Activated T-cell treated with anti-CD3 and anti-CD28 coated beads, Interleukin-2, amount 50 U/mL, for 72 hours (primary cell): ENCODE data around the gene ARHGEF17. TPM values are rescaled to one million over a fixed set of nuclear protein-coding genes. Genes with fewer than 3 reads are reported as not detected.
A peak's percentile ranks its signal among the peaks of the same experiment; 100 is the strongest.

Experiments used
- ATAC-seq, 2 donors: fragments of 150-1000 bp; cut with Tn5 transposase; replicated peaks in 1 of 2; 2 replicates each; pipeline ENCODE4 v1.10.0; 2021; ENCODE audit warnings: moderate library complexity in 2 of 2, mild to moderate bottlenecking in 1 of 2
- DNase-seq, 2 donors: peaks; one replicate each; pipeline ENCODE4 v3.0.0; 2021 to 2022; ENCODE audit warnings: mixed read lengths in 1 of 2
- H3K27ac Mint-ChIP-seq: one replicate; pipeline ENCODE4 v1.8.0; 2022; ENCODE audit warnings: mild to moderate bottlenecking, moderate library complexity, mixed read lengths
- H3K27me3 Mint-ChIP-seq: one replicate; pipeline ENCODE4 v1.8.0; 2022; ENCODE audit warnings: low read depth, mixed read lengths
- H3K36me3 Mint-ChIP-seq, 2 donors: one replicate each; pipeline ENCODE4 v1.8.0; 2022; ENCODE audit warnings: mixed read lengths in 2 of 2, mild to moderate bottlenecking in 1 of 2; ENCODE audit not compliant: insufficient read depth in 2 of 2
- H3K4me1 Mint-ChIP-seq: one replicate; pipeline ENCODE4 v1.8.0; 2022; ENCODE audit warnings: low read depth, mixed read lengths
- H3K4me3 Mint-ChIP-seq, 2 donors: one replicate each; pipeline ENCODE4 v1.8.0; 2022; ENCODE audit warnings: mild to moderate bottlenecking in 2 of 2, mixed read lengths in 2 of 2, moderate library complexity in 2 of 2
- H3K9me3 Mint-ChIP-seq, 2 donors: one replicate each; pipeline ENCODE4 v1.8.0; 2022; ENCODE audit warnings: mixed read lengths in 2 of 2
- total RNA-seq, 2 donors: library from RNA; stranded (reverse); gene quantifications; one replicate each; pipeline ENCODE4 v1.2.3, GENCODE V29; 2022

ARHGEF17 gene
- total RNA-seq, 2 donors from 2014 or later, result 0.05 to 0.07 TPM

DNA sequence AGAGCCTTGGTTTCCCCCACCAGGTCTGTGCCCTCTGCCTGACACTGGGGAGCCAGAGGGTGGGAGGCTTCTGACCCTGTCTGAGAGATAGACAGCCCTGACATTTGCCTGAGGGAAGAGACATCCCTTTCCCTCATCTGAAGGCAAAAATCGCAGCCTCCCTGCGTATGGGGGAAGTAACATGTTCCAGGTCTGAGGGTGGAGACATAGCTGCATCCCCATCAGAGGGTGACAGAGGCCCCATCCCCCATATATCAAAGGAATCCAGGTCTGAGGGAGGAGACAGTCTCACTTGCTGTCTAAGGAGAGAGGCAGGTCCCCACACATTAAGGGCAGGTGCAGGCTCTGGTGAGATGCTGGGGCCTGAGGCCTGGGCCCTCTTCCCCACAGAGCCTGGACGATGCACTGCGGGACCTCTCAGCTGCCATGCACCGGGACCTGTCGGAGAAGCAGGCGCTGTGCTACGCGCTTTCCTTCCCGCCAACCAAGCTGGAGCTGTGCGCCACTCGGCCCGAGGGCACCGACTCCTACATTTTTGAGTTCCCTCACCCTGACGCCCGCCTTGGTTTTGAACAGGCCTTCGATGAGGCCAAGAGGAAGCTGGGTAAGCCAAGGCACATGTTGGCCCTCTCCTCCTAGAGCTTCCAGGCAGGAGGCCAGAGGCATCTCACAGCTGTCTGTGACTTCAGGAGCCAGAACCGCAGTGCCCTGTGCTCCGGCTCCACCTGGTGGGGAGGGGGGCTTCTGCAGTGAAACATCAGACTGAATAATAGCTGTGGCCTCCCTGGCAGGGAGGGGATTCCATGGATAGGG, 52.1 kb downstream of the ARHGEF17 start:
- no peaks in the 10 kb centered on the region for H3K27me3 Mint-ChIP-seq
- H3K4me3 Mint-ChIP-seq, result no peak overlapping the region
- DNase-seq (peak; percentile 37 to 39), ATAC-seq (peak in 1 of 2 donors; percentile 55)
- H3K9me3 Mint-ChIP-seq, result no peaks in the 10 kb centered on the region
- no peaks in the 10 kb centered on the region for H3K4me1 Mint-ChIP-seq
- no peaks in the 10 kb centered on the region for H3K36me3 Mint-ChIP-seq
- H3K27ac Mint-ChIP-seq, result no peak overlapping the region

DNA sequence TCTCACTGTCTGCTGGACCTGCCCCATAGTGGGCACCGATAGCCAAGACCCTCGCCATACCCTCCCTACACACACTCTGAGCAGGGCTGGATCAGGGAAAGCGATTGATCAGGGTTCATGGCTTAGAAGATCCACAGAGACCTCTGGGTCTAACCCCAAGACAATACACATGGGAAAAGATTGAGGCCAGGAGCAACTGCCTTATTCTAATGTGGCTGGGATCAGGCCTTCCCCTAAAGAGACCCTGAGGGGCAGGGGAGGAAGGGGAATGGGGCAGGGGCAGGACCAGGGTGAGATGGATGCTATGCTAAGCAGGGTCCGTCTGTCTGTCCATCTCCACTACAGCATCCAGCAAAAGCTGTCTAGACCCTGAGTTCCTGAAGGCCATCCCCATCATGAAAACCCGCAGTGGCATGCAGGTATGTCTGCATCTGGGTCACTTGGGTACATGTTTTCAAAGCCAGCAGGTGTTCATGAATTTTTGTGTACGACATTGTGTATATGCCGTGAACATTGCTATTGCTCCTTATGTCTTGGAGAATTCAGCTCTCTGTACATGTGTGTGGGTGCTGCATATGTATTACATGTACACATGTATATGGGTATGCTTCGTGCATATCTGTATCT, 52.8 kb downstream of the ARHGEF17 start:
- ATAC-seq (no peak), DNase-seq (no peak)
- H3K27me3 Mint-ChIP-seq, result no peaks in the 10 kb centered on the region
- no peaks in the 10 kb centered on the region for H3K9me3 Mint-ChIP-seq
- peaks cover 2% of the 10 kb centered on the region for H3K4me1 Mint-ChIP-seq
- H3K36me3 Mint-ChIP-seq, result no peaks in the 10 kb centered on the region
- H3K27ac Mint-ChIP-seq, result no peak overlapping the region
- no peak overlapping the region for H3K4me3 Mint-ChIP-seq

DNA sequence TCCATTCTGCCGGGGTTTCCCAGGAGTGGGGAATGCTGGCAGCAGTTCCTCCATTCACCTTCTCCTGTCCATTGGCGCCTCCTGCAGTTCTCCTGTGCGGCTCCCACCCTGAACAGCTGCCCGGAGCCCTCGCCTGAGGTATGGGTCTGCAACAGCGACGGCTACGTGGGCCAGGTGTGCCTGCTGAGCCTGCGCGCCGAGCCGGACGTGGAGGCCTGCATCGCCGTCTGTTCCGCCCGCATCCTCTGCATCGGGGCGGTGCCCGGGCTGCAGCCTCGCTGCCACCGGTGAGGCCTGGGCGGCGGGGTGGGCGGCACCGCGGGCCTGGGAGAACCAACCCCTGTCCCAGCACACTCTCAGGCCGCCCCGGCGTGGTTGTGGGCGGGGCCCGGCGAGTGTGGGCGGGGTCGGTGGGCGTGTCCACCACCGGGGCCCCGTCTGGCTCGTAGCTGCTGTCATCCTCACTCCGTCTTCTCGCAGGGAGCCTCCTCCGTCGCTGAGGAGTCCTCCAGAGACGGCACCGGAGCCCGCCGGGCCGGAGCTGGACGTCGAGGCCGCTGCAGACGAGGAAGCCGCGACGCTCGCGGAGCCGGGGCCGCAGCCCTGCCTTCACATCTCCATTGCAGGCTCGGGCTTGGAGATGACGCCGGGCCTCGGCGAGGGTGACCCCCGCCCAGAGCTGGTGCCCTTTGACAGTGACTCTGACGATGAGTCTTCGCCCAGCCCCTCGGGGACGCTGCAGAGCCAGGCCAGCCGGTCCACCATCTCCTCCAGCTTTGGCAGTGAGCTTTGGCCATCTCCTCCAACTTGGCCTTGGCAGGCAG, 54.1 kb downstream of the ARHGEF17 start:
- ATAC-seq (no peak), DNase-seq (no peak)
- no peaks in the 10 kb centered on the region for H3K9me3 Mint-ChIP-seq
- H3K27ac Mint-ChIP-seq, result no peak overlapping the region
- peaks cover 15% of the 10 kb centered on the region for H3K4me1 Mint-ChIP-seq
- no peaks in the 10 kb centered on the region for H3K36me3 Mint-ChIP-seq
- no peak overlapping the region for H3K4me3 Mint-ChIP-seq
- H3K27me3 Mint-ChIP-seq, result no peaks in the 10 kb centered on the region

DNA sequence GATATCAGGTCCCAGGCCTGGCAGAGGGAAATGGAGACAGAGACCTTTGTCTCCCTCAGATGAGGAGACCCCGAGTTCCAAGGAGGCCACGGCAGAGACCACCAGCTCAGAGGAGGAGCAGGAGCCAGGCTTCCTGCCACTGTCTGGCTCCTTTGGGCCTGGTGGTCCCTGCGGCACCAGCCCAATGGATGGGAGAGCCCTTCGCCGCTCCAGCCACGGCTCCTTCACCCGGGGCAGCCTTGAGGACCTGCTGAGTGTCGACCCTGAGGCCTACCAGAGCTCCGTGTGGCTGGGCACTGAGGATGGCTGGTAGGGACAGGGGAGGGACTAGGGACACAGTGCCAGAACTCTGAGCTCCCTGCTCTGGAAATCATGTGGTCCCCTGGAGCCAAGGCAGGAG, 55.1 kb downstream of the ARHGEF17 start:
- Mint-ChIP-seq H3K4me1 (peaks cover 24% of the 10 kb centered on the region), H3K27me3 (no peaks in the 10 kb centered on the region), H3K27ac (no peak overlapping the region), H3K4me3 (no peak overlapping the region), H3K36me3 (no peaks in the 10 kb centered on the region), H3K9me3 (no peaks in the 10 kb centered on the region)
- no peak for ATAC-seq
- DNase-seq, result no peak

DNA sequence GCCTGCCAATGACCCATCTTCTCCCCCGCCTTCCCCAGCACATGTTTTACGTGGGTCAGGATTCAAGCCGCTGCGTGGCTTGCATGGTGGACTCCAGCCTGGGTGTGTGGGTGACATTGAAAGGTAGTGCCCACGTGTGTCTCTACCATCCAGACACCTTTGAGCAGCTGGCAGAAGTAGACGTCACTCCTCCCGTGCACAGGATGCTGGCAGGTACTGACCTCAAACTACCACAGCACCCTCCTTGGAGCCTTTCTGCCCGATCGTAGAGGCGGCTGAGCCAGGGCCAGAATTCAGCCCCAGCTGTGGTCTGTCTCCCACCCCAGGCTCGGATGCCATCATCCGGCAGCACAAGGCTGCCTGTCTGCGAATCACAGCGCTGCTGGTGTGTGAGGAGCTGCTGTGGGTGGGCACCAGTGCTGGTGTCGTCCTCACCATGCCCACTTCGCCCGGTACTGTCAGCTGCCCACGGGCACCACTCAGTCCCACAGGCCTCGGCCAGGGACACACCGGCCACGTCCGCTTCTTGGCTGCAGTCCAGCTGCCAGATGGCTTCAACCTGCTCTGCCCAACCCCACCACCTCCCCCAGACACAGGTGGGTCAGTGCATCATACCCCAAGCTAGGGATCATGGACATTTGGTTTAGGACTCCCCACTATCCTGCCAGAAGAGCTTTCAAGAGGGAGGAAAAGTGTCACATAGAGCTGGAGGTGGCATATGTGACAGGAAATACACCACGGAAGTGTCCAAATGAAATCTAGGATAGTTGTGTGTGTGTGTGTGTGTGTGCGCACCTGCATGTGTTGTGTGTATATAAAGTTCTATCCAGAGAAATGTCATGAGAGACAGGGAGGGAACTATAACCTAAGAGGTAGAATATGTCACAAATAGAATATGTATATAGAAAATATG, 57.5 kb downstream of the ARHGEF17 start:
- peak overlapping the region in 1 of 2 donors; percentile 23 for H3K4me3 Mint-ChIP-seq
- H3K27me3 Mint-ChIP-seq, result no peaks in the 10 kb centered on the region
- no peaks in the 10 kb centered on the region for H3K9me3 Mint-ChIP-seq
- DNase-seq, result no peak
- no peaks in the 10 kb centered on the region for H3K36me3 Mint-ChIP-seq
- ATAC-seq, result peak in 1 of 2 donors; percentile 4
- peak overlapping the region; percentile 89 for H3K27ac Mint-ChIP-seq
- peaks cover 24% of the 10 kb centered on the region for H3K4me1 Mint-ChIP-seq

DNA sequence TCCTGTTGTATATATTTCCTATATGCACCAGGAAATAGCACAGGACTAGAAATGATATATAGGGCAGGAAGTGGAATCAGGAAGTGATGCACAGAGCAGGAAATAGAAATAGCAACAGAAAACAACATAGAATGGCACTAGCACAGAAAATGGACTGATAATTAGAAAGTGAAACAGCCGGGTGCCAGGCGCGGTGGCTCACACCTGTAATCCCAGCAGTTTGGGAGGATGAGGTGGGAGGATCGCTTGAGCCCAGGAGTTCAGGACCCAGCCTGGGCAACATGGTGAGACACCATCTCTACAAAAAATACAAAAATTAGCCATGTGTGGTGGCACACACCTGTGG, 58.2 kb downstream of the ARHGEF17 start:
- H3K4me1 Mint-ChIP-seq, result peaks cover 24% of the 10 kb centered on the region
- peak overlapping the region; percentile 89 for H3K27ac Mint-ChIP-seq
- H3K36me3 Mint-ChIP-seq, result no peaks in the 10 kb centered on the region
- no peaks in the 10 kb centered on the region for H3K9me3 Mint-ChIP-seq
- no peak for DNase-seq
- H3K27me3 Mint-ChIP-seq, result no peaks in the 10 kb centered on the region
- peak overlapping the region in 1 of 2 donors; percentile 23 for H3K4me3 Mint-ChIP-seq
- ATAC-seq, result peak in 1 of 2 donors; percentile 62

DNA sequence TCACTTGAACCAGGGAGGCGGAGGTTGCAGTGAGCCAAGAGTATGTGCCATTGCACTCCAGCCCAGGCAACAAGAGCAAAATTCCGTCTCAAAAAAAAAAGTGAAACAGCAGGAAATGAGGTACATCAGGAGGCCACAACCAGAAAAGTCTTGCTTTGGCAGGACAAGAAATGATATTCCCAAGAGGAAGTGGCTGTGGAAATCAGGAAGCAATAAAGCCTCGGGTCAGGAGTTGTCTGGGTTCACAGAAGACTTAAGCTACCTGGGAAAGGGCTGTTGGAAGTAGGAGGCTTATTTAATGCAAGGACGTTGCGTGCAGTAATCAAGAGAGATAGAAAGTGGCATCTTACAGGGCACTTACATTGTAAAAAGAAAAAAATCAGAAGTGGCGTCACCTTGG, 58.9 kb downstream of the ARHGEF17 start:
- H3K27ac Mint-ChIP-seq, result peak overlapping the region; percentile 77
- ATAC-seq, result no peak
- no peak overlapping the region for H3K4me3 Mint-ChIP-seq
- no peak for DNase-seq
- H3K27me3 Mint-ChIP-seq, result no peaks in the 10 kb centered on the region
- H3K36me3 Mint-ChIP-seq, result no peaks in the 10 kb centered on the region
- no peaks in the 10 kb centered on the region for H3K9me3 Mint-ChIP-seq
- peaks cover 24% of the 10 kb centered on the region for H3K4me1 Mint-ChIP-seq

DNA sequence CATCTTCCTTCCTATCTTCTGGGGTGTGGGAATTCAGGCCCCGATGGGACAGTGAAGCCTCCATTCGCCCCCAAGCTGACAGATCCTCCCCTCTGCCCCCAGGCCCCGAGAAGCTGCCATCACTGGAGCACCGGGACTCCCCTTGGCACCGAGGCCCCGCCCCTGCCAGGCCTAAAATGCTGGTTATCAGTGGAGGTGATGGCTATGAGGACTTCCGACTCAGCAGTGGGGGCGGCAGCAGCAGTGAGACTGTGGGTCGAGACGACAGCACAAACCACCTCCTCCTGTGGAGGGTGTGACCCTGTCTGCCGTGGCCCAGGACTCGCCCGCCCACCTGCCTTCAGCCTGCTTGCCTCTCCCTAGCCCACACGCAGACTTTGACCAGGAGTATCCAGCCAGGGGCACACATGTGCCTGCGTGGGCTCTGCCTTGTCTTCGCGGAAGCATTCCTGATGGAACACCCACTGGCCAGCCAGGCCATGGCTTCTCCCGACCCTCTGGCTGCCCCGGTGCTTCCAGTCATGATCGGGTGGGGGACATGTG, 59.5 kb downstream of the ARHGEF17 start:
- Mint-ChIP-seq H3K27me3 (no peaks in the 10 kb centered on the region), H3K4me3 (no peak overlapping the region), H3K36me3 (no peaks in the 10 kb centered on the region), H3K4me1 (peaks cover 24% of the 10 kb centered on the region), H3K9me3 (no peaks in the 10 kb centered on the region), H3K27ac (no peak overlapping the region)
- ATAC-seq, result peak; percentile 18 to 29
- no peak for DNase-seq

DNA sequence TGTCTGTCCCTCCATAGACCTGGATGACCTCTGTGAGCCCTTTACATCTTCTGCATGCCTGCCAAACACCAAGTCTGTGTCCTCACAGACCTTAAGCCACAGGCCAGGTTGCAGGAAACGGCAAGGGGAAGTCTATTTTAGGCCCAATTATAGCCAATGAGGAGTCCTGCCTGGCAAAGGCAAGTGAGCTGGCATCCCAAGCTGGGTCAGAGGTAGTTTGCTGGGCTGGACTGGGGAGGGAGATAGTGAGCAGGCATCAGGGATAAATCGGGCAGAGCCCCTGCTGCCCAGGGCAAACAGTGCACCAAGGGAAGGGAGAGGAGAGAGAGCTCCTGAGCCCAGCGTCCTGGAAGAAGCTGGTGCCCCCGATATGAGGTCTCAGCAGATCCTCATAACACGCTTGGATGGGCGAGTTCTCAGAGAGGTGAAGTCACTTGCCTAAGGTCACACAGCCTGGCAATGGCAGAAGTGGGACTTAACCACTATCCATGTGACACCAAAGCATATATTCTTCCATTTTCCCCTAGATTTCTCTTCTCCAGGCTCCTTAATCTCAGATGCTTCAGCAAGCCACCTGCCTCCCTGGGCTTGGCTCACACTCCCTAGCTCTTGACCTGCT, 64.4 kb downstream of the ARHGEF17 start:
- peaks cover 21% of the 10 kb centered on the region for H3K4me1 Mint-ChIP-seq
- peaks cover 0 to 2% of the 10 kb centered on the region in 2 donors for H3K36me3 Mint-ChIP-seq
- H3K4me3 Mint-ChIP-seq, result no peak overlapping the region
- no peak for ATAC-seq
- DNase-seq, result no peak
- no peak overlapping the region for H3K27ac Mint-ChIP-seq
- no peaks in the 10 kb centered on the region for H3K27me3 Mint-ChIP-seq
- H3K9me3 Mint-ChIP-seq, result no peaks in the 10 kb centered on the region

DNA sequence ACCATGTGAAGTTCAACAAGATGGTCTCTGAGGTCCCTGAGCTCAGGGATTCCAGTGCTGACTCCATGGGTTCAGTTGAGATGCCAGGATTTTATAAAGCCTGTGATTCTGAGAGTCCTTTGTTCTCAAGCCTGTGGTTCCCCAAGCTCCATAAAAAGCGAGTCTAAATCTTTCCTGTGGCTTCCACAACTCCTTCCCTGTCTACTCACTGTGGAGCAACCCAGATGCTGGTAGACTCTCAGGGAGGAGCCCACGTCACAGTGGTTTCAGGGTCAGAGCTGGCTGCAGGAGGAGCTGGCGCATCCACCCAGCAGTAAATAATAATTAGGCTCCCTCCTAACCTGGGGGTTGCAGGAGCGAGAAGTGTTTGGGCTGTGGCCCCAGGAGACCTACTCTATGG, 66.1 kb downstream of the ARHGEF17 start:
- H3K4me3 Mint-ChIP-seq, result no peak overlapping the region
- H3K9me3 Mint-ChIP-seq, result no peaks in the 10 kb centered on the region
- no peak overlapping the region for H3K27ac Mint-ChIP-seq
- H3K4me1 Mint-ChIP-seq, result peaks cover 31% of the 10 kb centered on the region
- H3K36me3 Mint-ChIP-seq, result peaks cover 0 to 2% of the 10 kb centered on the region in 2 donors
- no peak for DNase-seq
- ATAC-seq, result no peak
- H3K27me3 Mint-ChIP-seq, result no peaks in the 10 kb centered on the region

DNA sequence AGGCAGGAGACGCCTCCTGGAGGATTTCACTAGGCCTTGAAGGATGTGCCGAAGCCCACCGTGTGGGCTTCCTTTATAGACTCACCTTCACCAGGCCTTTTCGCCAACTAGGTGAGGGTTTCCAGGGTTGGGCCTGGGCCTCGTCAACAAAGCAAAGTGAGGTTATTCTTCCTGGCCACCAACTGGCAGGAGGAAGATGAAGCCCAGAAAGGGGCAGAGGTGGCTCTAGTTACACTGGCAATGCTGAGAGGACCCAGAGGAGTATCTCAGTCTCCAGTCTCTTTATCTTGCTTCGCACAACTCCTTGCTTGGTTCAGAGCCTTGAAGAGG, 67.7 kb downstream of the ARHGEF17 start:
- peak; percentile 1 for ATAC-seq
- Mint-ChIP-seq H3K4me1 (peaks cover 41% of the 10 kb centered on the region), H3K4me3 (peak overlapping the region; percentile 88 to 94), H3K9me3 (no peaks in the 10 kb centered on the region), H3K27me3 (no peaks in the 10 kb centered on the region), H3K36me3 (peaks cover 0 to 2% of the 10 kb centered on the region in 2 donors), H3K27ac (peak overlapping the region; percentile 67)
- DNase-seq, result no peak
